ENCODE measurements around the gene ANKRD60.

Gene ANKRD60

GRCh38 chr20:58239216-58239615 is 10.8 kb upstream of the ANKRD60 start:
- H2AFZ ChIP-seq (ENCODE audit: low read depth, low read length) = no peak overlapping the region
- H3K9ac ChIP-seq (ENCODE audit: low read depth, low read length) = no peak overlapping the region
- no peak overlapping the region for H3K4me2 ChIP-seq (ENCODE audit: insufficient read depth, low read length)
- no peak for TF ChIP-seq EZH2 (IDR thresholded peaks at IDR 0.05; ENCODE audit: borderline replicate concordance, low read depth, low read length, severe bottlenecking)
- TF ChIP-seq, protein P1, sequence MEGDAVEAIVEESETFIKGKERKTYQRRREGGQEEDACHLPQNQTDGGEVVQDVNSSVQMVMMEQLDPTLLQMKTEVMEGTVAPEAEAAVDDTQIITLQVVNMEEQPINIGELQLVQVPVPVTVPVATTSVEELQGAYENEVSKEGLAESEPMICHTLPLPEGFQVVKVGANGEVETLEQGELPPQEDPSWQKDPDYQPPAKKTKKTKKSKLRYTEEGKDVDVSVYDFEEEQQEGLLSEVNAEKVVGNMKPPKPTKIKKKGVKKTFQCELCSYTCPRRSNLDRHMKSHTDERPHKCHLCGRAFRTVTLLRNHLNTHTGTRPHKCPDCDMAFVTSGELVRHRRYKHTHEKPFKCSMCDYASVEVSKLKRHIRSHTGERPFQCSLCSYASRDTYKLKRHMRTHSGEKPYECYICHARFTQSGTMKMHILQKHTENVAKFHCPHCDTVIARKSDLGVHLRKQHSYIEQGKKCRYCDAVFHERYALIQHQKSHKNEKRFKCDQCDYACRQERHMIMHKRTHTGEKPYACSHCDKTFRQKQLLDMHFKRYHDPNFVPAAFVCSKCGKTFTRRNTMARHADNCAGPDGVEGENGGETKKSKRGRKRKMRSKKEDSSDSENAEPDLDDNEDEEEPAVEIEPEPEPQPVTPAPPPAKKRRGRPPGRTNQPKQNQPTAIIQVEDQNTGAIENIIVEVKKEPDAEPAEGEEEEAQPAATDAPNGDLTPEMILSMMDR (IDR thresholded peaks at IDR 0.05; ENCODE audit: borderline replicate concordance, extremely low read depth, low read length, poor library complexity, severe bottlenecking) = no peak
- H3K36me3 ChIP-seq (ENCODE audit: insufficient read depth, low read length) = no peaks in the 10 kb centered on the region
- H3K9me3 ChIP-seq (ENCODE audit: insufficient read depth, low read length, severe bottlenecking) = no peaks in the 10 kb centered on the region
- no peak overlapping the region for H3K4me3 ChIP-seq (ENCODE audit: low read depth in 1 of 2, low read length in 2 of 2)
- DNase-seq (no peak), ATAC-seq (ENCODE audit: insufficient read depth, low read depth) (no peak)
- H3K4me1 ChIP-seq (ENCODE audit: insufficient read depth, low read length) = peaks cover 20% of the 10 kb centered on the region
- no peak overlapping the region for H3K27ac ChIP-seq (ENCODE audit: low read length)
- H4K20me1 ChIP-seq (ENCODE audit: insufficient read depth, low read length) = no peaks in the 10 kb centered on the region
- H3K79me2 ChIP-seq (ENCODE audit: insufficient read depth, low read length) = no peaks in the 10 kb centered on the region
- peaks cover 7% of the 10 kb centered on the region for H3K27me3 ChIP-seq (ENCODE audit: insufficient read depth, low read length, poor library complexity)

DNA sequence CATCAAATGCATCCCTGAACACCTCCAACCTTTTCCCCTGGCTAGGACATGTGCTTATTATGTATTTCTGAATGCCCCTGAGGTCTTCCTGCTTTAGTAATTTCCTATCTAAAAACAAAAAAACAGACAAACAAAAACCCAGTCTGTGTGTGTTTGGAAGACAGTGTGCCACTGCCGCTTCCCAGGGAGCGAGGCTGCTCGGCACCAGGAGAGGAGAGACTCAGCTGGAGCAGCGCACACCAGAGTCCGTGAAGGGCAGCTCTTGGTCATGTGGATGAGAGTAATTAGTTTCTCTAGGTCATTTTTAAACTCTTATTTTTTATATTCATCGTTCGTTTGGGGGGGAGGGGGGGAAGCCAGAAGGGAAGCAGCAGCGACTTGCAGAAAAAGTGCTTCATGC is 10.0 kb upstream of the ANKRD60 start:
- DNase-seq (no peak), ATAC-seq (ENCODE audit: insufficient read depth, low read depth) (no peak)
- Histone ChIP-seq H3K9me3 (ENCODE audit: insufficient read depth, low read length, severe bottlenecking) (no peaks in the 10 kb centered on the region), H3K9ac (ENCODE audit: low read depth, low read length) (no peak overlapping the region), H3K36me3 (ENCODE audit: insufficient read depth, low read length) (no peaks in the 10 kb centered on the region), H3K79me2 (ENCODE audit: insufficient read depth, low read length) (no peaks in the 10 kb centered on the region), H3K27me3 (ENCODE audit: insufficient read depth, low read length, poor library complexity) (peaks cover 7% of the 10 kb centered on the region), H4K20me1 (ENCODE audit: insufficient read depth, low read length) (no peaks in the 10 kb centered on the region), H3K4me3 (ENCODE audit: low read depth in 1 of 2, low read length in 2 of 2) (no peak overlapping the region), H2AFZ (ENCODE audit: low read depth, low read length) (no peak overlapping the region), H3K4me2 (ENCODE audit: insufficient read depth, low read length) (no peak overlapping the region), H3K4me1 (ENCODE audit: insufficient read depth, low read length) (peaks cover 20% of the 10 kb centered on the region), H3K27ac (ENCODE audit: low read length) (no peak overlapping the region)
- no peak for TF ChIP-seq EZH2 (IDR thresholded peaks at IDR 0.05; ENCODE audit: borderline replicate concordance, low read depth, low read length, severe bottlenecking)
- TF ChIP-seq, protein P1 (IDR thresholded peaks at IDR 0.05; ENCODE audit: borderline replicate concordance, extremely low read depth, low read length, poor library complexity, severe bottlenecking) = no peak

GRCh38 chr20:58237318-58238132 is 9.1 kb upstream of the ANKRD60 start:
- no peaks in the 10 kb centered on the region for H3K79me2 ChIP-seq (ENCODE audit: insufficient read depth, low read length)
- H3K27ac ChIP-seq (ENCODE audit: low read length) = peak overlapping the region; percentile 26; the same call in 1 of the 2 replicates
- H3K4me2 ChIP-seq (ENCODE audit: insufficient read depth, low read length) = peak overlapping the region; percentile 70
- H3K4me1 ChIP-seq (ENCODE audit: insufficient read depth, low read length) = peaks cover 20% of the 10 kb centered on the region
- DNase-seq (no peak), ATAC-seq (ENCODE audit: insufficient read depth, low read depth) (no peak)
- H3K9ac ChIP-seq (ENCODE audit: low read depth, low read length) = peak overlapping the region; percentile 53
- peak overlapping the region; percentile 63 for H2AFZ ChIP-seq (ENCODE audit: low read depth, low read length)
- H3K4me3 ChIP-seq (ENCODE audit: low read depth in 1 of 2, low read length in 2 of 2) = peak overlapping the region in 1 of 2 experiments; percentile 57; a peak in 1 of 4 replicates
- TF ChIP-seq, protein P1 (IDR thresholded peaks at IDR 0.05; ENCODE audit: borderline replicate concordance, extremely low read depth, low read length, poor library complexity, severe bottlenecking) = no peak
- TF ChIP-seq EZH2 (IDR thresholded peaks at IDR 0.05; ENCODE audit: borderline replicate concordance, low read depth, low read length, severe bottlenecking) = no peak
- no peaks in the 10 kb centered on the region for H3K9me3 ChIP-seq (ENCODE audit: insufficient read depth, low read length, severe bottlenecking)
- H3K36me3 ChIP-seq (ENCODE audit: insufficient read depth, low read length) = no peaks in the 10 kb centered on the region
- H3K27me3 ChIP-seq (ENCODE audit: insufficient read depth, low read length, poor library complexity) = peaks cover 7% of the 10 kb centered on the region
- H4K20me1 ChIP-seq (ENCODE audit: insufficient read depth, low read length) = no peaks in the 10 kb centered on the region
